Adrenal gland (tissue), 12 donors: Measurements from ENCODE around the gene FOXO3. TPM values are rescaled to one million over a fixed set of nuclear protein-coding genes. Genes with fewer than 3 reads are reported as not detected.

ENCODE experiments used
- DNase-seq, 7 donors: peaks; one replicate each; pipeline ENCODE4 v3.0.0-alpha.2; 2019 to 2020
- H3K27ac ChIP-seq, 5 donors: fragments of 200-600 bp; sonication (generic) in 4 of 5; 1 replicate in 3 of 5; 2 replicates in 2 of 5; pipeline versions ENCODE4 v1.5.1 to v1.8.0; 2016 to 2020; ENCODE audit warnings: mild to moderate bottlenecking in 1 of 5
- H3K27me3 ChIP-seq: fragments of 200-600 bp; 2 replicates; pipeline ENCODE4 v1.8.0; 2021
- H3K36me3 ChIP-seq, 2 donors: fragments of 200-600 bp; replicated peaks in 1 of 2; 1 replicate in 1 of 2; 2 replicates in 1 of 2; pipeline versions ENCODE4 v1.5.1 to v1.8.0; 2018 to 2022
- H3K4me1 ChIP-seq, 2 donors: fragments of 200-600 bp; replicated peaks in 1 of 2; 1 replicate in 1 of 2; 2 replicates in 1 of 2; pipeline versions ENCODE4 v1.5.1 to v1.8.0; 2018 to 2021
- H3K4me3 ChIP-seq, 4 donors: fragments of 200-600 bp; sonication (generic) in 3 of 4; one replicate each; pipeline ENCODE4 v1.5.1; 2016 to 2018
- H3K9me3 ChIP-seq, 3 donors: fragments of 200-600 bp; sonication (generic) in 1 of 3; replicated peaks in 1 of 3; 1 replicate in 2 of 3; 2 replicates in 1 of 3; pipeline versions ENCODE4 v1.5.1 to v1.8.0; 2016 to 2021
- CTCF ChIP-seq, 6 experiments: fragments of 450-650 bp in 4 of 6; fragments of 200-600 bp in 2 of 6; sonication (generic) in 1 of 6; IDR thresholded peaks; 1 replicate in 5 of 6; 2 replicates in 1 of 6; pipeline versions ENCODE4 v1.5.1 to v1.8.0; 2016 to 2021; ENCODE audit warnings: antibody characterized with exemption in 6 of 6, mild to moderate bottlenecking in 2 of 6, moderate library complexity in 1 of 6
- POLR2A ChIP-seq, 2 donors: fragments of 450-650 bp; IDR thresholded peaks; one replicate each; pipeline ENCODE4 v1.6.1; 2017; ENCODE audit warnings: antibody characterized with exemption in 2 of 2, mild to moderate bottlenecking in 2 of 2, moderate library complexity in 1 of 2
- WGBS, 4 donors: extraction: QIAGEN DNeasy Blood & Tissue Kit in 2 of 4; methylation state at CpG; one replicate each; pipeline versions ENCODE4 v1.1.5 to v1.1.7; 2013 to 2017; 5-methylcytosine and 5-hydroxymethylcytosine counted together
- intact Hi-C, 2 donors: fragments of 100-400 bp; cut with DNase I; formaldehyde crosslinking; loops; one replicate each; pipeline versions ENCODE4 v1.14.1 to v1.15.0; 2022 to 2023
- polyA plus RNA-seq, 3 donors: library from polyadenylated mRNA; stranded (reverse); fragments of 200-250 nt in 2 of 3; fragments of 350-450 nt in 1 of 3; fragmentation: Illumina TruSeq in 1 of 3; extraction: RNeasy Lipid Tissue Mini Kit (QIAGEN cat#74804) in 1 of 3; gene quantifications; one replicate each; pipeline ENCODE4 v1.2.3, GENCODE V29; 2013 to 2014
- total RNA-seq, 9 donors: library from RNA; depleted of rRNA in 4 of 9; stranded (reverse); fragments of >200 nt in 4 of 9; fragments of 120-200 nt in 1 of 9; fragmentation: NEBNext Ultra II Directional in 1 of 9; extraction: Animal tissue kit (Norgen Biotek cat#: 25700) in 1 of 9; gene quantifications; one replicate each; pipeline versions ENCODE4 v1.1.0 to v1.2.4, GENCODE V29; 2013 to 2023
- donor health status: healthy with polysubstance abuse.
- donor health status: Bipolar disorder and iron deficiency.
- donor health status: DM: yes; HTN: yes; CAD: no.
- donor health status: DM: no; HTN: no; CAD: no.
- donor health status: DM: no; HTN: no; CAD: no.
- donor health status: DM: yes; HTN: yes; CAD: no.

FOXO3 gene
- total and polyA plus RNA-seq, 12 donors: 8.3 to 38.7 (median 23.4) TPM

GRCh38 chr6:108565893-108566292, 5.2 kb downstream of the FOXO3 start:
- peak in 4 of 6 experiments; percentile 30 to 51 (median 45) for TF ChIP-seq CTCF (IDR thresholded peaks at IDR 0.05)
- no peak for TF ChIP-seq POLR2A (IDR thresholded peaks at IDR 0.05)
- 0 to 6% (median 2%) methylated on average over 4 of the region's 4 CpGs for WGBS, 4 donors
- H3K9me3 ChIP-seq: no peaks in the 10 kb centered on the region
- intact Hi-C loops: loop anchor here in 1 of 2 donors (5.0 kb wide), 1 partner anchor 216 kb away; no protein-coding TSS in a partner anchor
- H3K4me1 ChIP-seq: peaks cover 14 to 62% of the 10 kb centered on the region in 2 donors
- H3K27me3 ChIP-seq: no peaks in the 10 kb centered on the region
- H3K27ac ChIP-seq: peak overlapping the region; percentile 2 to 99 (median 59)
- H3K4me3 ChIP-seq: no peak overlapping the region
- DNase-seq: peak in 6 of 7 donors; percentile 65 to 86 (median 80)
- peaks cover 0 to 21% of the 10 kb centered on the region in 2 donors for H3K36me3 ChIP-seq

- peaks cover 14 to 62% of the 10 kb centered on the region in 2 donors for H3K4me1 ChIP-seq
- no peaks in the 10 kb centered on the region for H3K27me3 ChIP-seq
- no peaks in the 10 kb centered on the region for H3K9me3 ChIP-seq
- intact Hi-C loops: loop anchor here in 1 of 2 donors (5.0 kb wide), 1 partner anchor 216 kb away; no protein-coding TSS in a partner anchor
- peak overlapping the region; percentile 2 to 99 (median 59) for H3K27ac ChIP-seq
- TF ChIP-seq POLR2A (IDR thresholded peaks at IDR 0.05) (no peak), CTCF (IDR thresholded peaks at IDR 0.05) (no peak)
- no peak for DNase-seq
- H3K36me3 ChIP-seq: peaks cover 0 to 24% of the 10 kb centered on the region in 2 donors
- H3K4me3 ChIP-seq: no peak overlapping the region
These were observed 5.7 kb downstream of the FOXO3 start for GRCh38 chr6:108566406-108566805.

DNA sequence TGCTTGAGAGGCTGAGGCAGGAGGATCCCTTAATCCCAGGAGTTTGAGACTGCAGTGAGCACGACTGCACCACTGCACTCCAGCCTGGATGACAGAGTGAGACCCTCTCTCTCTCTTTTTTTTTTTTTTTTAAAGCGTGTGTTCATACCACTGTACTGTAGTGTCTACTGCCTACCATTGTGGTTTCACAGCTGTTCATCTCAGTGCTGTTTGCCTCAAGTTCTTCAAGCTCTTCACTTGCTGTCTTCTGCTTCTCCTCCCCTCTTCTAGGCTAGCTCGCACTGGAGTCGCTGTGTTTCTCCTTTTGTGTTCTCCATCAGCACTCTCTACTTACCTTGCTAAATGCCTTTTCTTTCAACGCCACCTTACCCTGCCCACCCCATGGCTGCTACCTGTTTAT, 7.4 kb downstream of the FOXO3 start:
- no peaks in the 10 kb centered on the region for H3K27me3 ChIP-seq
- intact Hi-C loops: loop anchor here in 1 of 2 donors (5.0 kb wide), 1 partner anchor 214 kb away; no protein-coding TSS in a partner anchor
- H3K27ac ChIP-seq: no peak overlapping the region
- TF ChIP-seq CTCF (IDR thresholded peaks at IDR 0.05) (no peak), POLR2A (IDR thresholded peaks at IDR 0.05) (no peak)
- WGBS, 4 donors: 91 to 92% (median 92%) methylated on average over 5 of the region's 5 CpGs
- no peaks in the 10 kb centered on the region for H3K9me3 ChIP-seq
- H3K4me3 ChIP-seq: no peak overlapping the region
- H3K36me3 ChIP-seq: peaks cover 0 to 24% of the 10 kb centered on the region in 2 donors
- H3K4me1 ChIP-seq: peaks cover 14 to 62% of the 10 kb centered on the region in 2 donors
- DNase-seq: no peak

DNA sequence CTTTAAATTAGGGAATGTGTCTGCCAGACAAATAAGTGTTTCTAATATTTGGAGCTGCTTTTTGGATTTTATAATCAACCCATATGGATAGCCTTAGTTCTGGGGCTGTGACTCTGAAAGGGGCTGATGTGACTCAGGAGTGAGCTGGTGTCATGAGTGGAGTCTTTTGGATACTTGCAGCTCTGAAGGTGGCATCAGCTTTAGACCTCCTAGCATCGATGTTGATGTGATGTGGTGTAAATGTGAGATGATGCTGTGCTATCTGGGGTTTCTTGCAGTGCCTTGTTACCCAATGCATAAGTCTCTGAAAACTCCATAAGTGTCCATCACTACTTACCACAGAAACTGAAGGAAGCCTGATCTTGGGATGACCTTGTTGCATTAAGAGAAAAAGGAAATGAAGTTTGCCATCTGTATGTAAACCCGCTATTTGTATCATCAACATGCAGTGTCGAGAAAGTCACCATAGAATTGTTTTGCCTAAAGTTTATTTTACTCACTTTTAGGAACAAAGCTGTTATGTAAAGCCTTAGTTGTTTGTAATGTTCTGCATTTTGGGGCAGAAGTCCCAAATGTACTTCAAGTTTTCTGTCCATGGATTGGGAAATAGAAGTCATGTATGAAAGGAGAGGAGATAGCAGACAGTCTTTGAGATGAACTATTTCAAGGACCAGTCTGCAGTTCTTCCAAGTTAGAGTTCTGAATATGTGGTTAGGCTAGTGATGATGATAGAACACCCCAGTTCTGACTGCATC, 8.0 kb downstream of the FOXO3 start:
- intact Hi-C loops: loop anchor here in 1 of 2 donors (5.0 kb wide), 1 partner anchor 214 kb away; no protein-coding TSS in a partner anchor
- H3K4me1 ChIP-seq: peaks cover 14 to 56% of the 10 kb centered on the region in 2 donors
- H3K9me3 ChIP-seq: no peaks in the 10 kb centered on the region
- H3K36me3 ChIP-seq: peaks cover 0 to 24% of the 10 kb centered on the region in 2 donors
- H3K4me3 ChIP-seq: no peak overlapping the region
- 82 to 90% (median 89%) methylated on average over 3 of the region's 3 CpGs for WGBS, 4 donors
- no peak for DNase-seq
- peak overlapping the region in 1 of 5 donors; percentile 12 for H3K27ac ChIP-seq
- no peaks in the 10 kb centered on the region for H3K27me3 ChIP-seq
- TF ChIP-seq POLR2A (IDR thresholded peaks at IDR 0.05) (no peak), CTCF (IDR thresholded peaks at IDR 0.05) (no peak)
